Lower leg skin (tissue), 3 donors: ENCODE results near the gene GNAL.

ENCODE experiments used
- POLR2A ChIP-seq, 2 donors: fragments of 450-650 bp; IDR thresholded peaks; one replicate each; pipeline ENCODE4 v1.6.1; 2016 to 2017; ENCODE audit warnings: antibody characterized with exemption in 2 of 2, mild to moderate bottlenecking in 1 of 2, moderate library complexity in 1 of 2
- TF ChIP-seq, protein P1 (sequence below), 3 donors: fragments of 450-650 bp; IDR thresholded peaks; one replicate each; pipeline ENCODE4 v1.5.1; 2016; ENCODE audit warnings: antibody characterized with exemption in 3 of 3, mild to moderate bottlenecking in 3 of 3, moderate library complexity in 2 of 3

DNA sequence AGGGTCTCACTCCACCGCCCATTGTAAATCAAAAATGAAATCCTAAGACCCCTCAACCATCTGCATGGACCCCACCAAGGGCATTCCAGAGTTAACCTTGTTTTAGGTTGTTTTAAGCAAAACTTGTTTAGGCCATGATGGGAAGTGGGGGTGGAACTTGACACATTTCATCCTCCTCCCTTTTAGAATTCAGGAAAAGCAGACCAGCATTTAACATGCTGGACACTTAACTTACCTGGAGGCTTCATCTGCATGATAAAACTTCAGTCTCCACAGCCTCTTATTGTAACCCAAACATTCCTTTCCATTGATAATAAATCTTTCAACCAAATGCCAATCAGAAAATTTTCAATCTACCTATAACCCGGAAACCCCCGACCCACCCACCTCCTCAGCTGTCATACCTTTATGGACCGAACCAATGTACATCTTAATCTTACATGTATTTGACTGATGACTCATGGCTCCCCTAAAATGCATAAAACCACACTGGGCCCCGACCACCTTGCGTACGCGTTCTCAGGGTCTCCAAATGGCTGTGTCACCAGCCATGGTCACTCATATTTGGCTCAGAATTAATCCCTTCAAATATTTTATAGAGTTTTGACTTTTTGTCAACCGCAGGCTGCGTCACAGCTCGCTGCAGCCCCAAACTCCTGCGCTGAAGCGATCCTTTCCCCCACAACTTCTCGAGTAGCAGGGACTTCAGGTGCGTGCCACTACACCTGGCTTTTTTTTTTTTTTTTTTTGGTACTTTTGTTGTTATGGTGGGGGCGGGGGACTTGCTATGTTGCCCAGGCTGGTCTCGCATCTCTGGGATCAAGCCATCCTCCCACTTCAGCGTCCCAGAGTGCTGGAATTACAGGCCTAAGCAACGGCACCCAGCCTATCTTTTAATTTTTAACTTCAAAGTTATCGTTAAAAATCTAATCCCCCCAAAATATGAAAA is 218.1 kb downstream of the GNAL start:
- TF ChIP-seq, protein P1, sequence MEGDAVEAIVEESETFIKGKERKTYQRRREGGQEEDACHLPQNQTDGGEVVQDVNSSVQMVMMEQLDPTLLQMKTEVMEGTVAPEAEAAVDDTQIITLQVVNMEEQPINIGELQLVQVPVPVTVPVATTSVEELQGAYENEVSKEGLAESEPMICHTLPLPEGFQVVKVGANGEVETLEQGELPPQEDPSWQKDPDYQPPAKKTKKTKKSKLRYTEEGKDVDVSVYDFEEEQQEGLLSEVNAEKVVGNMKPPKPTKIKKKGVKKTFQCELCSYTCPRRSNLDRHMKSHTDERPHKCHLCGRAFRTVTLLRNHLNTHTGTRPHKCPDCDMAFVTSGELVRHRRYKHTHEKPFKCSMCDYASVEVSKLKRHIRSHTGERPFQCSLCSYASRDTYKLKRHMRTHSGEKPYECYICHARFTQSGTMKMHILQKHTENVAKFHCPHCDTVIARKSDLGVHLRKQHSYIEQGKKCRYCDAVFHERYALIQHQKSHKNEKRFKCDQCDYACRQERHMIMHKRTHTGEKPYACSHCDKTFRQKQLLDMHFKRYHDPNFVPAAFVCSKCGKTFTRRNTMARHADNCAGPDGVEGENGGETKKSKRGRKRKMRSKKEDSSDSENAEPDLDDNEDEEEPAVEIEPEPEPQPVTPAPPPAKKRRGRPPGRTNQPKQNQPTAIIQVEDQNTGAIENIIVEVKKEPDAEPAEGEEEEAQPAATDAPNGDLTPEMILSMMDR (IDR thresholded peaks at IDR 0.05), result no peak
- TF ChIP-seq POLR2A (IDR thresholded peaks at IDR 0.05), result no peak
